ENCODE results near the gene PKN3.
"Not testable (repeated sequence)": the region's sequence is repeated elsewhere in the genome, so short reads cannot be mapped to it uniquely, and the experiment has no call there.

PKN3 gene

GRCh38 chr9:128694344-128694743, 8.0 kb upstream of the PKN3 start:
- DNase-seq = no peak

DNA sequence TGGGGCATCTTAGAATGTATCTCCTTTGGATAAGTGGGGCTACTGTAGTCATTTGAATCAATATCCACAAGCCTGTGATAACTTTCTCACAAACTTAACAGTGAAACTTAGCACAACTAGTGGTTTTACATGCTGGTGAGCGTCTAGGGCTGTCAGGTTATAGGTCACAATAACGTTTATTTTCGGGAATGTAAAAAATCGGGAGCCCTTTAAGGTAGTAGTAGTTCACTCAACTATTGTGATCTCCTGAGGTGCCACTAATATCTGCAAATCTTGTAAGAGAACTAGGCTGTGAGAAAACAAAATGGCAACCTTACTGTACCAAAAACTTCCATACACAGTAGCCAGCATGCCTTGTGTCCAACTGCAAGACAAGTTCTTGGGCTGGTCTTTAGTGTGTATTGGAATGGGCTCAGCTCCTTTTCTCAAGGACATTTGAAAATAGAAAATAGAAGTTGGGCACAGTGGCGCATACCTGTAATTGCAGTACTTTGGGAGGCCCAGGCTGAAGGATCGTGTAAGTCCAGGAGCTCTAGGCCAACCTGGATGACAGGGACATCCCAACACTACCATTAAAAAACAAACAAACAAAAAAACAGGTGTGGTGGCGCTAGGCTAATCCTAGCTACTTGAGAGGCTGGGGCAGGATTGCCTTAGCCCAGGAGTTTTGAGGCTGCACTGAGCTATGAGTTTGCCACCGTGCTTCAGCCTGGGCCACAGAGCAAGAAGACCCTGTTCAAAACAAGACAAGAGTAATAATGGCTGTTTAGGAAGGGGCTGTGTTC, 5.2 kb upstream of the PKN3 start:
- DNase-seq = no peak

DNA sequence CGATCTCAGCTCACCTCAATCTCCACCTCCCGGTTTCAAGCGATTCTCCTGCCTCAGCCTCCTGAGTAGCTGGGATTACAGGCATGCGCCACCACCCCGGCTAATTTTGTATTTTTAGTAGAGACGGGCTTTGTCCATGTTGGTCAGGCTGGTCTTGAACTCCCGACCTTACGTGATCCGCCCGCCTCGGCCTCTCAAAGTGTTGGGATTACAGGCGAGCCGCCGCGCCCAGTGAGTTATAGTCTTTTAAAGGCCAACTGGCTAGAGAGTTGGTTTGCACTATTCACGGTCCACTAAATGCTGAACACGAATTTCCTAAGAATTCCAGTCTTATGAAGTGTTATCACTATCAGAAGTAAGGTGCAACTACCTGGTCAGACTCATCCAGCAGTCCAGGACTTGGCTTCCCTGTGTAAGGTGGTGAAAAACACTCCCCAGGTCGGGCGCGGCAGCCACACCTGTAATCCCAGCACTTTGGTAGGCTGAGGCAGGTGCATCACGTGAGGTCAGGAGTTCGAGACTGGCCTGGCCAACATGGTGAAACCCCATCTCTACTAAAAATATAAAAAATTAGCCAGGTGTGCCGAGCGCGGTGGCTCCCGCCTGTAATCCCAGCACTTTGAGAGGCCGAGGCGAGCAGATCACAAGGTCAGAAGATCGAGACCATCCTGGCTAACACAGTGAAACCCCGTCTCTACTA, 3.1 kb upstream of the PKN3 start:
- DNase-seq = not testable (repeated sequence)

- no peak for DNase-seq
Measured at GRCh38 chr9:128701227-128701854, 962 bp upstream of the PKN3 start.

GRCh38 chr9:128702949-128703615, 779 bp downstream of the PKN3 start:
- DNase-seq = peak; percentile 39 to 52

DNA sequence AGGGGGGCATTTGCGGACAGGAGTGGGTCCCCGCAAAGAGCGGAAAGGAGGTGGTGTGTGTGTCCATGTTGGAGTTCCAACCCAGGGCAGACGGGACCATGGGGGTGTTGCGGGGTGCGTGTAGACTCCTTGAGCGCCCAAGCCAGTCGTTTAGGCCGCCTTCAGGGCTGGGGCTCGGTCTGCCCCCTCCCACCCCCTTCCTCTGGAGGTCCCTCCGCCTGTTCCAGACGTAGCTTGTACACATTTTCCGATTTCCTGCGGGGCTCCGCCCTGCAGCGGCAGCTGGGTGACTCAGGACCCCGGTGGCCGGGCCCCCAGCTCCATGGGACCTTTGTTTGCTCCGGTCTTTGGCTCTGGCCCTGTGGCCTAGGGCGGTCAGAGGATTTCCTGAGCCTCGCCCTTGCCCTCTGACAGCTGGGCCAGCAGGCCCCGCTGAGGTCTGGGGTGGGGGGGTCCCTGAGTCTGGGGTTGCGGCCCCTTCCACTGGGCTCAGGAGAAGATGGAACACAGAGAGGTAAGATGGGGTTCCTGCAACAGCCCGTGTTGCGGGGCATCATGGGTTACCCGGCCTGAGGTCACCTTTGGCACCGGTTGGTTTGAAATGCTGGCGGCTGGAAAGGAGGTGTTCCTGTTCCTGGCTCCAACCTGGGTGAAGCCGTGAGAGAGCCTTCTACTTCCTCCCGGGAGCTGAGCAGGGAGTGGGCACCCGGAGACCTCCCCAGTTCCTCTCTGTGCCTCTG, 1.5 kb downstream of the PKN3 start:
- DNase-seq = no peak

DNA sequence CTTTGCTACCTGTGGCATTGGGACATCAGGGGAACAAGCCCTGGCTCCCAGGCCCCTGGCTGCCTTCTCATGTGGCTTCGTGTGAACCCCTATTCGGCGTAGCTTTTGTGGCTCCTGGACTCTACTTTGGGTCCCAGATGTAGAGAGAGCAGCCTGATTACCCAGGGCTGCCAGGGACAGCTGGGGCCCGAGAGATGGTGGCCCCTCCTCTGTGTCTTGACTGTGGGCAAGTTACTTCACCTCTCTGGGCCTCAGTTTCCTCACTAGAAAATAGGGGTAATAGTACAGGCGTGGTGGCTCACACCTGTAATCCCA, 2.0 kb downstream of the PKN3 start:
- DNase-seq = no peak

- no peak for DNase-seq
Measured at GRCh38 chr9:128705051-128705965, 3.0 kb downstream of the PKN3 start.

- no peak for DNase-seq
Measured at GRCh38 chr9:128706045-128706444, 3.7 kb downstream of the PKN3 start.

DNA sequence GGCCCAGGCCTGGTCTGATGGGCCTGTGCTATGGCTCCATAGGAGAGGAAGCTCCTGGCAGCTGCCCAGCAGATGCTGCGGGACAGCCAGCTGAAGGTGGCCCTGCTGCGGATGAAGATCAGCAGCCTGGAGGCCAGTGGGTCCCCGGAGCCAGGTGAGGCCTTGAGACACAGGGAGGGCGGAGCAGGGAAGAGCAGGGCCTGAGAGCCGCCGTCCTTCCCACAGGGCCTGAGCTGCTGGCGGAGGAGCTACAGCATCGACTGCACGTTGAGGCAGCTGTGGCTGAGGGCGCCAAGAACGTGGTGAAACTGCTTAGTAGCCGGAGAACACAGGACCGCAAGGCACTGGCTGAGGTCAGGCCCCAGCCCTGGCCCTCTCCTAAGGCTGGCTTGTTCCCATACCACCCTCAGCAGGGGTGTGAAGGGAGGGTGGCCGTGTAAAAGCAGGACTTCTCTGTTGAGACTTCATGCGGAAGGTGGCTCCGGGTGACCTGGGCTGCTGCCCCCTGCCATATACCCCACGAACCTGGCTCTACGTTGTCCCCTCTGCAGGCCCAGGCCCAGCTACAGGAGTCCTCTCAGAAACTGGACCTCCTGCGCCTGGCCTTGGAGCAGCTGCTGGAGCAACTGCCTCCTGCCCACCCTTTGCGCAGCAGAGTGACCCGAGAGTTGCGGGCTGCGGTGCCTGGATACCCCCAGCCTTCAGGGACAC, 4.5 kb downstream of the PKN3 start:
- no peak for DNase-seq

GRCh38 chr9:128707446-128707845, 5.1 kb downstream of the PKN3 start:
- no peak for DNase-seq

GRCh38 chr9:128712451-128713410, 10.4 kb downstream of the PKN3 start:
- DNase-seq = no peak

DNA sequence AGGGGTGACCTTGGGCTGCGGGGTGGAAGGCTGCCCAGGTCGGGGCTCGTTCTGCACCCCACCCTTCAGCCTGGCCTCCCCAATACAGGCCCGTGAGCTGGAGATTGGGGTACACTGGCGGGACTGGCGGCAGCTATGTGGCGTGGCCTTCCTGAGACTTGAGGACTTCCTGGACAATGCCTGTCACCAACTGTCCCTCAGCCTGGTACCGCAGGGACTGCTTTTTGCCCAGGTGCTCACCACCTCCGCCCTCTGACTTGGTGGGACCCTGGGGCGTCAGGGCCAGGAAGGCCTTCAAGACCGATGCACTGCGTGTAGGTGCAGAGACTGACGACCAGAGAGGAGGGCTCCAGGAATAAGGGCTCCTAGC, 11.1 kb downstream of the PKN3 start:
- DNase-seq = no peak

DNA sequence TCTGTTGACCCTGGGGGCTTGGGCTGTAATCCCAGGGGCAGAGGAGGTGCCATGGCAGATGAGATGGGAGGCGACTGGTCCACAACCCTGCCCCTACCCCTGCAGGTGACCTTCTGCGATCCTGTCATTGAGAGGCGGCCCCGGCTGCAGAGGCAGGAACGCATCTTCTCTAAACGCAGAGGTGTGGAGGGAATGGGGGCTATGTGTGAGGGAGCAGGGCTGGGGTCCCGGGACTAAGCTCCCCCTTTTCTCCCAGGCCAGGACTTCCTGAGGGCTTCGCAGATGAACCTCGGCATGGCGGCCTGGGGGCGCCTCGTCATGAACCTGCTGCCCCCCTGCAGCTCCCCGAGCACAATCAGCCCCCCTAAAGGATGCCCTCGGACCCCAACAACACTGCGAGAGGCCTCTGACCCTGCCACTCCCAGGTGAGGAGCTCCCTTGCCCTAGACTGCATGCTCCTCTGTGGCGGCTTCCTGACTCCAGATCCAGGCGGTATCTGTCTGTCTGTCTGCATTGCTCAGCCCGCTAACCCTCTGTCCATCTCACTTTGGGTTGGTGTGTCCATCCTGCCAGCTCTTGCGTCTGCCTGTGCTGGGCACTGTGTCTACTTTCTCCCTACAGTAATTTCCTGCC, 11.8 kb downstream of the PKN3 start:
- no peak for DNase-seq

DNA sequence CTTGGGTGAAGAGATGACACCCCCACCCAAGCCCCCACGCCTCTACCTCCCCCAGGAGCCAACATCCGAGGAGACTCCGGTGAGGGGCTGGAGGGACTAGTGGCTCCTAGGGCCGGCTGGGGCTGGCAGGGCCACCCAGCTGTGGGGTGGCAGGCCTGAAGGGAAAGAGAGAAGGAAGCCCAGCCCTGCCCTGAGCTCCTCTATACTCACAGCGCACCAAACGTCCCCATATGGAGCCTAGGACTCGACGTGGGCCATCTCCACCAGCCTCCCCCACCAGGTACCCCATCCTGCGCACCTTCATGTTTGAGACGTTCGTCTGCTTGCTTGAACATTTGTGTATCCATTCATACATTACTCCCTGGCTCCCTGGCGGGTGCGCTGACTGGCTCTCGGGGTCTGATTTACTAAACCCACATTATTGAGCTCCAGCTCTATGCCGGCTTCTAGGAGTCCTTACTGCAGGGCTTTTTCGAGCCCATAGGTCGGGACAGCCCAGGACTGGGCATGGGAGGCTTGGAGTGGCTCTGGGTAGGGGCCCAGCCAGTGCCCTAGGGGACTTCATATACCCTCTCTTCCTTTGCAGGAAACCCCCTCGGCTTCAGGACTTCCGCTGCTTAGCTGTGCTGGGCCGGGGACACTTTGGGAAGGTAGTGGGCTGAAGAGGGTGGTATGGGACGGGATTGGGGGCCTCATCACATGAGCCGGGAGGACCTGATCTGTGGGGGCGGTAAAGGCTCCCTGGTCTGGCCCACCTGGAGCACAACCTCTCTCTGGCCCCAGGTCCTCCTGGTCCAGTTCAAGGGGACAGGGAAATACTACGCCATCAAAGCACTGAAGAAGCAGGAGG, 12.5 kb downstream of the PKN3 start:
- DNase-seq = no peak

DNA sequence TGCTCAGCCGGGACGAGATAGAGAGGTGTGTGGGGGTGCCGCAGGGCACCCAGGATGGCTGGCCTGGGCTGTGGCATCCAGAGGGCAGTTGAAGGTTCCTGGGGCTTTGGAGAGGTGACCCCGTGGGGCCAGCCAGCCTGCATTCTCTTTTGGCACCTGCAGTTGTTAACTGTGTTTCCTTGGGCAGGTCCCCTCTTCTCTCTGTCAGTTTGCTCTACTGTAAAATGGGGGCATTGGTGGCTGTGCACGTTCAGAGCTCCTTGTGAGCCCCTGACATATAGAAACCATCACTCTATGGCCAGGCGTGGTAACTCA, 13.1 kb downstream of the PKN3 start:
- no peak for DNase-seq

DNA sequence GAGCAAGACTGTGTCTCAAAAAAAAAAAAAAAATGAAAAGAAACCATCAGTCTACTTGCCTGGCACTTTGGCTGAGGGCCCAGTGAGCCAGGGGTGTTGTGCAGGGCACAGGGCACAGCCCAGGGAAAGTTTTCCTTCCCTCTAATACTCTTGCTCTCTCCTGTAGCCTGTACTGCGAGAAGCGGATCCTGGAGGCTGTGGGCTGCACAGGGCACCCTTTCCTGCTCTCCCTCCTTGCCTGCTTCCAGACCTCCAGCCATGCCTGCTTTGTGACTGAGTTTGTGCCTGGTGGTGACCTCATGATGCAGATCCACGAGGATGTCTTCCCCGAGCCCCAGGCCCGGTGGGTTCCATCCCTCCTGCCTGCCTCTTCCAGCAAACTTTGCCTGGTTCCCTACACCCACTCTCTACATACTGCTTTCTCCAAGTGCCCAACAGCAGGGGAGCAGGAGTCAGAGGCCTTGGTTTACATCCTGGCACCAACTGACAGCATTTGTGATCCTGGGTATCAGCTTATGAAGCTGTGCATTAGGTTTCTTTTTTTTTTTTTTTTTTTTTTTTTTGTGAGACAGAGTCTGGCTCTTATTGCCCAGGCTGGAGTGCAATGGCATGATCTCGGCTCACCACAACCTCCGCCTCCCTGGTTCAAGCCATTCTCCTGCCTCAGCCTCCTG, 14.4 kb downstream of the PKN3 start:
- DNase-seq = no peak

GRCh38 chr9:128718047-128718446, 15.7 kb downstream of the PKN3 start:
- no peak for DNase-seq

All from activated CD4-positive, alpha-beta T cell treated with anti-CD3 and anti-CD28 coated beads, Interleukin-2, amount 50 U/mL, for 48 hours (primary cell).